ENCODE results near the gene ASB2. TPM values are rescaled to one million over a fixed set of nuclear protein-coding genes. Genes with fewer than 3 reads are reported as not detected.

Gene ASB2
- total RNA-seq, 1 experiment from 2014 or later = 0.35 TPM

- H2BK12ac ChIP-seq (ENCODE audit: insufficient read length, low read depth, low read length) = no peak overlapping the region
- H3K9me3 Mint-ChIP-seq = no peaks in the 10 kb centered on the region
- H4K5ac ChIP-seq (ENCODE audit: insufficient read length, low read depth, low read length) = no peak overlapping the region
- no peak overlapping the region for H2BK20ac ChIP-seq (ENCODE audit: low read depth, low read length, poor library complexity, severe bottlenecking)
- no peaks in the 10 kb centered on the region for H3K27me3 ChIP-seq (ENCODE audit: insufficient read depth, low read length)
- no peak overlapping the region for H2BK120ac ChIP-seq (ENCODE audit: low read depth, low read length, poor library complexity, severe bottlenecking)
- no peaks in the 10 kb centered on the region for H3K9me3 ChIP-seq (ENCODE audit: control insufficient read depth, low read depth, low read length)
- H4K8ac ChIP-seq (replicated peaks; ENCODE audit: insufficient read length, low read depth, low read length) = no peak overlapping the region
- H4K91ac ChIP-seq (ENCODE audit: insufficient read length, low read depth, low read length) = no peak overlapping the region
- H2BK5ac ChIP-seq (ENCODE audit: insufficient read length, low read length) = no peak overlapping the region
- H3K23ac ChIP-seq (ENCODE audit: insufficient read length, low read depth, low read length) = no peak overlapping the region
- no peaks in the 10 kb centered on the region; the same call in 1 of the 2 replicates for H3K27me3 Mint-ChIP-seq (ENCODE audit: low read depth)
- no peaks in the 10 kb centered on the region for H3K79me1 ChIP-seq (ENCODE audit: insufficient read depth, low read depth, low read length, poor library complexity, severe bottlenecking)
- H3K4me3 Mint-ChIP-seq = no peak overlapping the region
- no CpG with 5 or more reads among the region's 26 CpGs for WGBS (ENCODE audit: extremely low coverage, insufficient read length, low lambda C conversion rate)
- no peak overlapping the region for H3K4ac ChIP-seq (ENCODE audit: low read depth, low read length)
- no peaks in the 10 kb centered on the region for H3K79me2 ChIP-seq (ENCODE audit: insufficient read depth, low read length)
- no peak for DNase-seq
- no peak overlapping the region for H3K14ac ChIP-seq (ENCODE audit: insufficient read depth, low read length)
- H3K27ac Mint-ChIP-seq = no peak overlapping the region
- H3K4me2 ChIP-seq (ENCODE audit: insufficient read depth, insufficient read length, low read length) = no peak overlapping the region
- H3K36me3 Mint-ChIP-seq (ENCODE audit: insufficient read depth in 1 of 3, low read depth in 3 of 3) = no peaks in the 10 kb centered on the region
- H3T11ph ChIP-seq (ENCODE audit: low read length) = no peak overlapping the region
- no peak overlapping the region for H3K9ac ChIP-seq (ENCODE audit: extremely low read depth, insufficient read length, low read length)
- H3K4me1 Mint-ChIP-seq = peaks cover 0 to 8% of the 10 kb centered on the region in 2 experiments; a peak in 3 of 4 replicates
- H3K27ac ChIP-seq (ENCODE audit: insufficient read length, low read depth, low read length) = no peak overlapping the region
- no peak overlapping the region for H3K56ac ChIP-seq (ENCODE audit: insufficient read length, low read depth, low read length)
- no peak overlapping the region for H3K18ac ChIP-seq (ENCODE audit: insufficient read length, low read depth, low read length)
- H2BK15ac ChIP-seq (ENCODE audit: low read depth, low read length) = no peak overlapping the region
- no peak overlapping the region for H2AK5ac ChIP-seq (ENCODE audit: insufficient read length, low read length)
- H3K23me2 ChIP-seq (ENCODE audit: insufficient read length, low read depth, low read length, poor library complexity, severe bottlenecking) = no peaks in the 10 kb centered on the region
- TF ChIP-seq CTCF (conservative IDR thresholded peaks at IDR 0.05) = no peak
- H4K20me1 ChIP-seq (ENCODE audit: control insufficient read depth, insufficient read depth, insufficient read length) = no peaks in the 10 kb centered on the region
- H3K4me1 ChIP-seq (ENCODE audit: insufficient read depth, low read length) = no peaks in the 10 kb centered on the region
- H2AFZ ChIP-seq (ENCODE audit: low read length) = no peak overlapping the region
These were observed 48.0 kb downstream of the ASB2 start for GRCh38 chr14:93928184-93929047.
